AG09309 (cell line): Measurements from ENCODE around the gene SLC6A19.

Experiments used
- DNase-seq: peaks from one replicate; pipeline ENCODE4 v3.0.0-alpha.2; 2010; ENCODE audit warnings: low read depth
- H3K4me3 ChIP-seq: 2 replicates; pipeline ENCODE4 v1.5.1; 2011; ENCODE audit warnings: mild to moderate bottlenecking, low read depth, low read length, moderate library complexity; ENCODE audit not compliant: control insufficient read depth
- TF ChIP-seq, protein P1 (sequence below): IDR thresholded peaks from 2 replicates; pipeline ENCODE4 v1.5.1; 2011; ENCODE audit warnings: mild to moderate bottlenecking, low read depth, low read length, inconsistent platforms; ENCODE audit not compliant: insufficient read depth, control insufficient read depth; ENCODE audit errors: missing control alignments

SLC6A19 gene

DNA sequence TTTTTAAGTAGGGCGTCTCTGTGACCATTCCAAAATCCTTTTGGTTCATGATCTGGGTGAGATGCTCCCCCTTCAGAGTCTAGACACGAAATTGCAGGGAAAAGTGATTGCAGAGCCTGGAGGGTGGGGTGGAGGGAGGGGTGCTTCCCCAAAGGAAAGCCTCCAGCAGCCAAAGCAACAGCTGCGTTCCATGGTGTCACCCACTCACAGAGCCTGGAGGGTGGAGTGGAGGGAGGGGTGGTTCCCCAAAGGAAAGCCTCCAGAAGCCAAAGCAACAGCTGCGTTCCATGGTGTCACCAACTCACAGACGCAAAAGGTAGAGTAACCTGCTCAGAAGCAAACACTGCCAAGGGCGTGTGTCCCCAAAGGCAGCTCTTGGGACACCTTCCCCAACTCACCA lies 46.4 kb downstream of the SLC6A19 start:
- TF ChIP-seq, protein P1, sequence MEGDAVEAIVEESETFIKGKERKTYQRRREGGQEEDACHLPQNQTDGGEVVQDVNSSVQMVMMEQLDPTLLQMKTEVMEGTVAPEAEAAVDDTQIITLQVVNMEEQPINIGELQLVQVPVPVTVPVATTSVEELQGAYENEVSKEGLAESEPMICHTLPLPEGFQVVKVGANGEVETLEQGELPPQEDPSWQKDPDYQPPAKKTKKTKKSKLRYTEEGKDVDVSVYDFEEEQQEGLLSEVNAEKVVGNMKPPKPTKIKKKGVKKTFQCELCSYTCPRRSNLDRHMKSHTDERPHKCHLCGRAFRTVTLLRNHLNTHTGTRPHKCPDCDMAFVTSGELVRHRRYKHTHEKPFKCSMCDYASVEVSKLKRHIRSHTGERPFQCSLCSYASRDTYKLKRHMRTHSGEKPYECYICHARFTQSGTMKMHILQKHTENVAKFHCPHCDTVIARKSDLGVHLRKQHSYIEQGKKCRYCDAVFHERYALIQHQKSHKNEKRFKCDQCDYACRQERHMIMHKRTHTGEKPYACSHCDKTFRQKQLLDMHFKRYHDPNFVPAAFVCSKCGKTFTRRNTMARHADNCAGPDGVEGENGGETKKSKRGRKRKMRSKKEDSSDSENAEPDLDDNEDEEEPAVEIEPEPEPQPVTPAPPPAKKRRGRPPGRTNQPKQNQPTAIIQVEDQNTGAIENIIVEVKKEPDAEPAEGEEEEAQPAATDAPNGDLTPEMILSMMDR = no peak
- no peak for DNase-seq

GRCh38 chr5:1249366-1250280 lies 48.2 kb downstream of the SLC6A19 start:
- no peak overlapping the region for H3K4me3 ChIP-seq
- no peak for DNase-seq
- TF ChIP-seq, protein P1 = no peak

More for the DNA sequence above, 46.4 kb downstream of the SLC6A19 start:
- no peak overlapping the region for H3K4me3 ChIP-seq

DNA sequence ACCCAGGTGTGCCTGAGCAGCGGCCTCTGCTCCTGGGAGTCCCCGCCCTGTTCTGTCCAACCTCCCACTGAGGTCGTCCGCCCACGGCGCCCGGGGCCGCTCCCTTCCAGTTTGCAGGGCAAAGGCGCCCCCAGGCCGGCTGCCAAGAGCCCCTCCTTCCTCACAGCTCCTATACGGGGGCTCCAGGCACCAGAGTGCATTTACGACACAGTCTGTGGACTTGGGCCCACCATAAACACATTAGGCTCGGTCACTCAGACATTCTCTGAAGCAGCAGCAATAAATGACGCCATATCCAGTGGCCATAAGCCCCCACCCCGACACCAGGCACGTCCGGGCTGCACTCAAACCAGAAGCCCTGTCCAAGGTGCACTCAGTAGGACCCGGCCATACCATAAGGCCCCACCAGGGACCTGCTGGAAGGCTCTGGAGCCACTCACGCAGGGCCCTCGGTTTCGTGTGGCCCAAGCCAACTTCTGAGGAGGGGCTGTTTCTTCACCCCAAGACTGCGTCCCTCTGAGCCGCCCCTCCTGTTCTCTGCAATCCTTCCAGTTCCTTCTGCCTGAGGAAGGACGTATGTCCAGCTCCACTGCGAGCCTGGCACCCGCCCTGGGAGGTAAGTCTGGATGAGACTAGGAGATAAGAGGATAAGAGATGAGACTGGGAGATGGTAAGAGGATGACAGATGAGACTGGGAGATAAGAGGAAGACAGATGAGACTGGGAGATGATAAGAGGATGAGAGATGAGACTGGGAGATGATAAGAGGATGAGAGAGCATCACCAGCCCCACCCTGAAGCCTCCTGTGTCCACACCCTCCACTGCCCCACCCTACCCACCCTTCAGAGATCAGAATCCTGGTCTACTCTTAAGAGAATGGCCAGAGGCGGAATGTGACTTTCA lies 50.5 kb downstream of the SLC6A19 start:
- H3K4me3 ChIP-seq = no peak overlapping the region
- DNase-seq = no peak
- TF ChIP-seq, protein P1 = no peak

DNA sequence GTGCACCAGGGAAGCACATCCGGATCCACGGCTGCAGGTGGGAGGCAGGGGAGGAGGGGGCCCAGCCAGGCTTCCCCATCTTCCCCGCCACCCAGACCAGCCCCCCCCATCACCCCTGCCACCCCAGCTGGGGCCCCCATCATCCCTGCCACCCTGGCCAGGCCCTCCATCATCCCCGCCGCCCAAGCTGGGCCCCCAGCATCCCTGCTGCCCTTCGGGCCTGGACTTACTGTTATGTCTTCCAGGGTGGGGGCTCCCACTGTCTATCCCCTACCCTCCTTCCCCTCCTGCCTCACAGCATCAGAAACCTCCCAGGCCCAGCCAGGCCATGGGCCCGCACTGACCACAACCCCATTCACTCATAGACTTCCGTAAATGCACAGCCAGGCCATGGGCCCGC lies 51.3 kb downstream of the SLC6A19 start:
- DNase-seq = no peak
- TF ChIP-seq, protein P1 = no peak
- no peak overlapping the region for H3K4me3 ChIP-seq

DNA sequence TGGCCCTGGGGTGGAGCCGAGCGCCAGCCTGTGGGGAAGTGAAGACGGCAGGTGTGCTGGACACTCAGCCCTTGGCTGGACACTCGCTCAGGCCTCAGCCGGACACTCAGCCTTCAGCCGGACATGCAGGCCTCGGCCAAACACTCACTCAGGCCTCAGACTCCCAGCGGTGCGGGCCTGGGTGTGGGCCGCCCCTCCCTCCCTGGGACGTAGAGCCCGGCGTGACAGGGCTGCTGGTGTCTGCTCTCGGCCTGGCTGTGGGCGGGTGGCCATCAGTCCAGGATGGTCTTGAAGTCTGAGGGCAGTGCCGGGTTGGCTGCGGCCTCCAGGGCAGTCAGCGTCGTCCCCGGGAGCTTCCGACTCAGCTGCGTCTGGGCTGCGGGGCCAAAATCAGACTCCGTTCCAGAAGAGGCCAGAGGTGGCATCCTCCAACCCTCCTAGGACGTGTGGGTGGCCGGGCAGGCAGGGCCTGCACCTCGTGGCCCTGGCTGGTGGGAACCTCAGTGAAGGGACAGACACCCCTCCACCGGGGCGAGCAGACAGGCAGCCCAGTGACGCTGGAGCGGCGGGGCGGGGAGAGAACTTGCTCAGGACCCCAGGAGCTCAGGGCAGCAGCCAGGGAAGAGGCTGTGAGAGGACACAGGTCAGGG lies 52.2 kb downstream of the SLC6A19 start:
- TF ChIP-seq, protein P1 = no peak
- H3K4me3 ChIP-seq = no peak overlapping the region
- DNase-seq = no peak

DNA sequence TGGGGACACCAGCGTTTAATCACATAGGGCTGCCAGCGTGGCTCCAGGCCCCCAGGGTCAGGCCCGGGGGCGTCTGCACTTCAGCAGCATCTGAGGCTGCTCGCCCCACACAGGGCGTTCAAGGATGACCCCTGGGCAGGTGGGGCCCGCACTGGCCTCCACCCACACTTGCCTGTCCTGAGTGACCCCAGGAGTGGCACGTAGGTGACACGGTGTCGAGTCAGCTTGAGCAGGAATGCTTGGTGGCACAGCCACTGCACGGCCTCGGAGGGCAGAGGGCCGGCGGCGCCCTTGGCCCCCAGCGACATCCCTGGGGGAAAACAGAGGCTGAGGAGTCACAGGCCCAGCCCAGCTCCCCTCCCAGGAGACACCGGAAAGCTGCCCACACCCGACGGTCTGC lies 52.8 kb downstream of the SLC6A19 start:
- no peak overlapping the region for H3K4me3 ChIP-seq
- no peak for DNase-seq
- TF ChIP-seq, protein P1 = no peak
